Measurements from ENCODE around the gene ZFYVE28. TPM values are rescaled to one million over a fixed set of nuclear protein-coding genes. Genes with fewer than 3 reads are reported as not detected.
A peak's percentile ranks its signal among the peaks of the same experiment; 100 is the strongest.

Gene ZFYVE28
- total RNA-seq, 2 experiments from 2014 or later: 3.8 to 4.6 TPM

GRCh38 chr4:2396781-2397368 lies 21.6 kb downstream of the ZFYVE28 start:
- Mint-ChIP-seq H3K36me3 (no peaks in the 10 kb centered on the region), H3K27me3 (peaks cover 28% of the 10 kb centered on the region), H3K4me3 (no peak overlapping the region), H3K4me1 (peaks cover 11% of the 10 kb centered on the region), H3K27ac (no peak overlapping the region), H3K9me3 (no peaks in the 10 kb centered on the region)
- DNase-seq: no peak

GRCh38 chr4:2395584-2395983 lies 22.9 kb downstream of the ZFYVE28 start:
- no peaks in the 10 kb centered on the region for H3K9me3 Mint-ChIP-seq
- H3K27ac Mint-ChIP-seq: no peak overlapping the region
- H3K4me3 Mint-ChIP-seq: no peak overlapping the region
- H3K27me3 Mint-ChIP-seq: peaks cover 32% of the 10 kb centered on the region
- no peaks in the 10 kb centered on the region for H3K36me3 Mint-ChIP-seq
- no peak for DNase-seq
- H3K4me1 Mint-ChIP-seq: peaks cover 14% of the 10 kb centered on the region

GRCh38 chr4:2395038-2395437 lies 23.4 kb downstream of the ZFYVE28 start:
- DNase-seq: no peak
- Mint-ChIP-seq H3K4me1 (peaks cover 14% of the 10 kb centered on the region), H3K4me3 (no peak overlapping the region), H3K27ac (no peak overlapping the region), H3K36me3 (no peaks in the 10 kb centered on the region), H3K27me3 (peaks cover 36% of the 10 kb centered on the region), H3K9me3 (no peaks in the 10 kb centered on the region)

GRCh38 chr4:2394528-2394927 lies 23.9 kb downstream of the ZFYVE28 start:
- no peaks in the 10 kb centered on the region for H3K9me3 Mint-ChIP-seq
- peaks cover 39% of the 10 kb centered on the region for H3K27me3 Mint-ChIP-seq
- H3K4me1 Mint-ChIP-seq: peaks cover 14% of the 10 kb centered on the region
- DNase-seq: no peak
- H3K4me3 Mint-ChIP-seq: no peak overlapping the region
- H3K36me3 Mint-ChIP-seq: no peaks in the 10 kb centered on the region
- no peak overlapping the region for H3K27ac Mint-ChIP-seq

GRCh38 chr4:2393353-2394270 lies 24.8 kb downstream of the ZFYVE28 start:
- Mint-ChIP-seq H3K27ac (peak overlapping the region; percentile 31), H3K9me3 (no peaks in the 10 kb centered on the region), H3K4me3 (peak overlapping the region; percentile 29), H3K36me3 (no peaks in the 10 kb centered on the region), H3K4me1 (peaks cover 14% of the 10 kb centered on the region), H3K27me3 (peaks cover 45% of the 10 kb centered on the region)
- DNase-seq: no peak

DNA sequence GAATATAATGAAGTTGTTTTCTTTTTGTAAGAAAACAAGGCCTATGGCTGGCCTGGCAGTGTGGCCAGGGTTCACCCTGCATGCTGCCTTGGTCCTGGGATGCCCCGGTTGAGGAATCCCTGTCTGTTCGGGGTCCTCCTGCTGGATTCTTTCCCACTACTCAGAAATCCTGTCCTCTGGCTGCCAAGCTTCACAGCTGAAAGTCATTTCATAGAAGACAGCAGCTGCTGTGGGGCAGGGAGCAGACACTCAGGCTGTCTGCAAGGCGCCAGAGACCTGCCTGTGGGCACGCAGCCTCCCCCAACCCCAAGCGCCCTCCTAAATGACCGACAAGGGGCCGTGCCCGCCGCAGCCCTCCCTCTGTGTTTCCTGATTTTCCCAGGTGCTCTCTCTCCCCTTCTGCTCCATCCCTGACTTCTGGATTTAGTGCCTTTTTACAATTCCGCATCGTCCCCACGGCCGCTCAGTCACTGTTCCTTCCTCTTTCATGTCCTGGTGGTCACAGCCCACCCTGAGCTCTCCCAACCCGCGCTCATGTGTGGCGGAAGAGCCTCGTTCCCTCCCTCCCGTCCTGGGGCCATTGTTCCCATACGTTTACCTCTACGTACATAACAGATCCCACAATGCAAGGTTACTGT lies 27.5 kb downstream of the ZFYVE28 start:
- no peak overlapping the region for H3K27ac Mint-ChIP-seq
- H3K4me1 Mint-ChIP-seq: peaks cover 14% of the 10 kb centered on the region
- peaks cover 49% of the 10 kb centered on the region for H3K27me3 Mint-ChIP-seq
- no peak for DNase-seq
- H3K9me3 Mint-ChIP-seq: no peaks in the 10 kb centered on the region
- peak overlapping the region; percentile 47 for H3K4me3 Mint-ChIP-seq
- no peaks in the 10 kb centered on the region for H3K36me3 Mint-ChIP-seq

DNA sequence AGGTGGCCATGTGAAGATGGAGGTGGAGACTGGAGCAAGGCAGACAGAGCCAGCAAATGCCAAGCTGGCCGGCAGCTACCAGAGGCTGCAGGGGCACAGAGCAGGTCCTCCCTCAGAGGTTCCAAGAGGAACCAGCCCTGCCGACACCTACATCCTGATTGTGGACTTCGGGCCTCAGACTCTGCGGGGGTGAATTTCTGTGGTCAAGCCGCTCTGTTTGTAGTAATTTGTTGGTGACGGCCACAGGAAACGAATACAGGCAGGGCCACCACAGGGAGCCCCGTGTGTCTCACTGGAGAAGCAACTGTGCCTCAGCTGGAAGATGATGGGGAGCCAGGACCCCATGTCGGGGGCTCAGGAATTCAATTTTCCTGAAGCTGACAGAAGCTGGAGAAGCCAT lies 28.3 kb downstream of the ZFYVE28 start:
- Mint-ChIP-seq H3K27me3 (peaks cover 49% of the 10 kb centered on the region), H3K4me1 (peaks cover 14% of the 10 kb centered on the region), H3K4me3 (no peak overlapping the region), H3K36me3 (no peaks in the 10 kb centered on the region), H3K9me3 (no peaks in the 10 kb centered on the region), H3K27ac (no peak overlapping the region)
- DNase-seq: no peak

- H3K4me1 Mint-ChIP-seq: peaks cover 14% of the 10 kb centered on the region
- DNase-seq: no peak
These were observed 28.8 kb downstream of the ZFYVE28 start for GRCh38 chr4:2389691-2390090.

DNA sequence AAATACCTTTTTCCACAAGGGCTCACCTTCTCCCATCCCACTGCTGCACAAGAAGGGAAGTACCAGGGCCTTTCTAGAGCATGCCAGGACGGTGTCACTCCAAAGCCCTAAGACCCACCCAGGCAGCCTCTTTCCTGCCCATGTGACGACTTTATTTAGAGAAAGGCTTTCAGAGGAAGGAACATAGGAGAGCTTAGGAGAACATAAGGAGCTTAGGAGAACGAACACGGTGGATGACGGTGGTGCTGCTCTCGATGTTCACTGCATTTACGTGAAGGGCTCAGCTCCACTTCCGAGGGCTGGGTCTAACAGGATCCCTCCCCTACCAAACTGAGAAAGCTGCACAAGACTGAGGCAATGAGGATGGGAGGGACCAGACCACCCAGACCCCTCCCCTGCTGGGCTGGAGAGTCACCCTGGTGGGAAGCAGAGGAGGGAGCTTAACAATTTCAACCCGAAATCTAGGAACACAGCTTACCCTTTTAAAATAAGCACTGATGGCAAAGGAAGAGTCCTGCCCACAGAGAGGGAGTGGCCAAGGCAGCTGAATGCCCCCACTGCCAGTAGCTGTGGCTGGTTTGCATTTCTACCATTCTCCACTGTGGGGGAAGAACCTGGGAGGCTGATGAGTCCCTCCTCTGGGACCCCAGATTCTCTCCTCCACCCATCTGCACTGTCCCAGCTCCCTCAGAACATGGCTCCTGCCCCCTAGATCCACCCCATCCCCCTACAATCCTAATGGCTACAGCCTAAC lies 29.8 kb downstream of the ZFYVE28 start:
- no peaks in the 10 kb centered on the region for H3K36me3 Mint-ChIP-seq
- H3K4me3 Mint-ChIP-seq: no peak overlapping the region

More at GRCh38 chr4:2389691-2390090, 28.8 kb downstream of the ZFYVE28 start:
- Mint-ChIP-seq H3K9me3 (no peaks in the 10 kb centered on the region), H3K27ac (no peak overlapping the region), H3K27me3 (peaks cover 46% of the 10 kb centered on the region), H3K4me3 (no peak overlapping the region), H3K36me3 (no peaks in the 10 kb centered on the region)

DNA sequence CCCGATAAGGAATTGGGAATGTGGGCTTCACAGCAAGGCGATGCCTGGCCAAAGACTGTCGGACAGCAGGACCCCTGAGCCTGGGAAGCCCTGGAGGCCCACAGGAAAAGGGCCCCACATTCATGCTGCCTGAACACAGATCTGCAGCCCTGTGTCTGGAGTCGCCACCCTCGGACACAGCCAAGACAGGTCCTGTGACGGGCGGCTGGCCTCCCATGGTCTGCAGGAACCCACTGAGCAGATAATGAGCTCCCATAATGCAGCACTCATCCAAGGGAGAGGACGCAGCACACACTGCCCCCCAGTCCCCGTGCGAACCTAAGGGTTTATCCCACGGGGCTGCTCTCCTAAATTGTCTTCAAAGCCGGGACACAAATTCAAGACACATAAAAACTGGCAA lies 30.6 kb downstream of the ZFYVE28 start:
- Mint-ChIP-seq H3K4me1 (peaks cover 9% of the 10 kb centered on the region), H3K27ac (no peak overlapping the region), H3K27me3 (peaks cover 35% of the 10 kb centered on the region), H3K36me3 (no peaks in the 10 kb centered on the region), H3K9me3 (no peaks in the 10 kb centered on the region), H3K4me3 (no peak overlapping the region)
- no peak for DNase-seq

More for the DNA sequence above, 29.8 kb downstream of the ZFYVE28 start:
- Mint-ChIP-seq H3K9me3 (no peaks in the 10 kb centered on the region), H3K4me1 (peaks cover 8% of the 10 kb centered on the region), H3K27ac (no peak overlapping the region), H3K27me3 (peaks cover 39% of the 10 kb centered on the region)
- no peak for DNase-seq

DNA sequence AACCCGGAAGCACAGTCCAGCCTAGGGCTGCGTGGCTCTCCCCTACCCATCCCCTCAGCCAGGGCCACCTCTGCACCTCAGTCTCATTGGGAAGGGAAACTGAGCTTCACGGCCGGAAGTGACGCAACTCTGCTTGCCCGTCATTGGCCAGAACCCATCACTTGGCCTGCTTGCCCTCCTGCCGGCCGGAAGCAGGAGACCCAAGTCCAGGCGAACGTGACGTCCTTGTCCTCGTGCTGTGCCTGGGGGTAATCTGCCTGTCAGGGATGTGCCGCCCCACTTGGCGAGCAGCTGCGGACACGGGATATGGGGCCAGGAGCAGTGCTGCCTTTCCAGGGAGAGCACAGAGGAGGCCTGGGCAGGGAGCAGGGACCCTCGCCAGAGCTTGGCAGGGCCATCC lies 31.2 kb downstream of the ZFYVE28 start:
- H3K4me3 Mint-ChIP-seq: no peak overlapping the region
- peaks cover 9% of the 10 kb centered on the region for H3K4me1 Mint-ChIP-seq
- H3K36me3 Mint-ChIP-seq: no peaks in the 10 kb centered on the region
- peaks cover 30% of the 10 kb centered on the region for H3K27me3 Mint-ChIP-seq
- no peak overlapping the region for H3K27ac Mint-ChIP-seq
- H3K9me3 Mint-ChIP-seq: no peaks in the 10 kb centered on the region
- DNase-seq: no peak

GRCh38 chr4:2386717-2387116 lies 31.7 kb downstream of the ZFYVE28 start:
- Mint-ChIP-seq H3K27ac (no peak overlapping the region), H3K4me1 (peaks cover 9% of the 10 kb centered on the region), H3K4me3 (no peak overlapping the region), H3K9me3 (no peaks in the 10 kb centered on the region), H3K27me3 (peaks cover 27% of the 10 kb centered on the region), H3K36me3 (no peaks in the 10 kb centered on the region)
- no peak for DNase-seq

- Mint-ChIP-seq H3K4me1 (peaks cover 4% of the 10 kb centered on the region), H3K27ac (no peak overlapping the region), H3K4me3 (no peak overlapping the region), H3K27me3 (peaks cover 16% of the 10 kb centered on the region), H3K36me3 (no peaks in the 10 kb centered on the region), H3K9me3 (no peaks in the 10 kb centered on the region)
- no peak for DNase-seq
These were observed 32.9 kb downstream of the ZFYVE28 start for GRCh38 chr4:2385516-2385915.

DNA sequence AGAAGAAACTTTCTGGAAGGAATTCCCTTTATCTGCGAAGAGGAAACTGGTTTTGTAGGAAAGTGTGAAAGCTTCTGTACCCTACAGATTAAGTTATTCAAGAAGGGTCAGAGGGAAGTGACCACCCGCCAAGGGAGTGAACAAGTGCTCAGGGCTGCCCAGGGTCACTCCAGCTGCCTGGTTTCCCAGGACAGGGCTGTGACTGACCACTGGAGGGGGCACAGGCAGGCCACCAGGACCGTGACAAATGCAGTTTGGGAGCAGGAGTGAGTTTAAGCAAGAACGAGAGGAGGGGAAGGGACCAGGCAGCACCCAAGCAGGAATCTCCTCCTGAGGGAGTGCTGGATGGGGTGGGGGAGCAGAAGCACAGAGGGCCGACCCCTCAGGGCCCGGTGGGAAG lies 34.2 kb downstream of the ZFYVE28 start:
- peaks cover 4% of the 10 kb centered on the region for H3K4me1 Mint-ChIP-seq
- DNase-seq: no peak
- no peak overlapping the region for H3K4me3 Mint-ChIP-seq
- H3K27me3 Mint-ChIP-seq: peaks cover 10% of the 10 kb centered on the region
- H3K9me3 Mint-ChIP-seq: no peaks in the 10 kb centered on the region
- no peaks in the 10 kb centered on the region for H3K36me3 Mint-ChIP-seq
- H3K27ac Mint-ChIP-seq: no peak overlapping the region

DNA sequence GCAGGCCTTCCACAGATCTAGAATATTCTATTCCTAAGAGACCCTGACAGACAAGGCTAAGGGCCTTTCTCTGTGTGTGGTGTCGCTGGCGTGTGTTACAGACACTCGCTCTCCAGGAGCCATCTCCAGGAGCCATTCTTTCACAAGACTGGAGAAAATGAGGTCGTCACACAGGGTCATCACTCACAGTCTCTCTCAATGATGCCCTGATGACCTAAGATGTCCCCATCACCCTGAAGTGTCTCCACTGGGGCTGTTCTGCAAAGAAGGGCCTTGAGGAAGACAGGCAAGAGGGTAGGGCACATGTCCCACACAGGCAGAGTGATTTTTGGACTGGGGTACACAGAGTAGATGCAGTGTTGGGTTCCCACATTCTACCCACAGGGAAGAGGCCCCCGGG lies 34.7 kb downstream of the ZFYVE28 start:
- H3K27me3 Mint-ChIP-seq: peaks cover 5% of the 10 kb centered on the region

More for the DNA sequence above, 34.7 kb downstream of the ZFYVE28 start:
- no peak for DNase-seq
- Mint-ChIP-seq H3K4me1 (peaks cover 4% of the 10 kb centered on the region), H3K4me3 (no peak overlapping the region), H3K27ac (no peak overlapping the region), H3K9me3 (no peaks in the 10 kb centered on the region), H3K36me3 (no peaks in the 10 kb centered on the region)

Data from activated naive CD8-positive, alpha-beta T cell treated with anti-CD3 and anti-CD28 coated beads for 36 hours (primary cell).